VCaP (cell line): ENCODE results near the gene TMEM171.

Experiments used
- H3K27ac ChIP-seq: fragments of 450-650 bp; 2 replicates; pipeline ENCODE4 v1.5.1; 2017
- TF ChIP-seq, protein P1 (sequence below): fragments of 450-650 bp; conservative IDR thresholded peaks from 2 replicates; pipeline ENCODE4 v1.5.1; 2017; ENCODE audit warnings: mild to moderate bottlenecking, moderate library complexity

TMEM171 gene

DNA sequence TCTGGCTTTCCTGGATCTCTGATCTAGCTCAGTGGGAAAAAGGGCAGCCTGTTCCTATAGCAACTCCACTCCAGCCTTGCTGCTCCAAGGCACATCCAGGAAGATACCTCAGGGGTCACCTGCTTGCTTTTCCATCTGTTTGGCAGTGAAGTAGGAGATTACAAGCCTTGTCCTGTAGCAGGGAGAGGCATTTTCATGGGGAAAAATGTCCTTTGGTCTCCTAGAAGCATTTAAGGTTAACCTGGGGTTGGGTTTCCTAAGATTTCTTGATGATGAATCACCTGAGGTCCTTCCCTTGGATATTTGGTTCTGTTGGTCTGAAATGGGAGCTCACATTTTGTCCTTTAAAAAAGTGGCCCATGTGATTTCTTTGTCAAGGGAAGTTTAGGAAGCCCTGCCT, 51.1 kb downstream of the TMEM171 start:
- H3K27ac ChIP-seq, result no peak overlapping the region
- TF ChIP-seq, protein P1, sequence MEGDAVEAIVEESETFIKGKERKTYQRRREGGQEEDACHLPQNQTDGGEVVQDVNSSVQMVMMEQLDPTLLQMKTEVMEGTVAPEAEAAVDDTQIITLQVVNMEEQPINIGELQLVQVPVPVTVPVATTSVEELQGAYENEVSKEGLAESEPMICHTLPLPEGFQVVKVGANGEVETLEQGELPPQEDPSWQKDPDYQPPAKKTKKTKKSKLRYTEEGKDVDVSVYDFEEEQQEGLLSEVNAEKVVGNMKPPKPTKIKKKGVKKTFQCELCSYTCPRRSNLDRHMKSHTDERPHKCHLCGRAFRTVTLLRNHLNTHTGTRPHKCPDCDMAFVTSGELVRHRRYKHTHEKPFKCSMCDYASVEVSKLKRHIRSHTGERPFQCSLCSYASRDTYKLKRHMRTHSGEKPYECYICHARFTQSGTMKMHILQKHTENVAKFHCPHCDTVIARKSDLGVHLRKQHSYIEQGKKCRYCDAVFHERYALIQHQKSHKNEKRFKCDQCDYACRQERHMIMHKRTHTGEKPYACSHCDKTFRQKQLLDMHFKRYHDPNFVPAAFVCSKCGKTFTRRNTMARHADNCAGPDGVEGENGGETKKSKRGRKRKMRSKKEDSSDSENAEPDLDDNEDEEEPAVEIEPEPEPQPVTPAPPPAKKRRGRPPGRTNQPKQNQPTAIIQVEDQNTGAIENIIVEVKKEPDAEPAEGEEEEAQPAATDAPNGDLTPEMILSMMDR, result no peak

GRCh38 chr5:73172951-73173350, 52.6 kb downstream of the TMEM171 start, which contains the start of gene TMEM174:
Gene TMEM174 (plus strand): TSS chr5:73173193. CDS start chr5:73173244, 51 bp downstream.
- H3K27ac ChIP-seq, result no peak within 1 kb of the TSS
- TF ChIP-seq, protein P1, result no peak

GRCh38 chr5:73174100-73174815, 53.9 kb downstream of the TMEM171 start:
- no peak overlapping the region for H3K27ac ChIP-seq
- TF ChIP-seq, protein P1, result no peak

- H3K27ac ChIP-seq, result no peak overlapping the region
- TF ChIP-seq, protein P1, result no peak
Measured at GRCh38 chr5:73176250-73176649, 55.9 kb downstream of the TMEM171 start.

- TF ChIP-seq, protein P1, result no peak
Measured at GRCh38 chr5:73178265-73178664, 57.9 kb downstream of the TMEM171 start.

DNA sequence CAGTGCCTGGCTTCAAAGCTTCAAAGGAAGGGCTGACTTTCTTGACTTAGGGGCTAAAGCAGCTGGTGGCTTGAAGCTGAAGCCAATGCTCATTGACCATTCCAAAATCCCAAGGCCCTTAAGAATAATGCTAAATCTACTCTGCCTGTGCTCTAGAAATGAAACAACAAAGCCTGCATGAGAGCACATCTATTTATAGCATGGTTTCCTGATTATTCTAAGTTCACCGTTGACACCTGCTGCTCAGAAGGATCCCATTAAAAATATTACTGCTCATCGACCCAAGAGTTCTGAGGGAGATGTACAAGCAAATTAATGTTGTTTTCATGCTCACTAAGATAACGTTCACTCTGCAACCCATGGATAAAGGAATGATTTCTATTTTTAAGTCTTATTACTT, 59.4 kb downstream of the TMEM171 start:
- H3K27ac ChIP-seq, result no peak overlapping the region
- TF ChIP-seq, protein P1, result no peak

More at GRCh38 chr5:73178265-73178664, 57.9 kb downstream of the TMEM171 start:
- no peak overlapping the region for H3K27ac ChIP-seq

GRCh38 chr5:73180566-73180965, 60.2 kb downstream of the TMEM171 start:
- H3K27ac ChIP-seq, result no peak overlapping the region
- TF ChIP-seq, protein P1, result no peak
